Sigmoid colon (tissue), 4 donors: Measurements from ENCODE around the gene CXorf38.

ENCODE experiments used
- POLR2A ChIP-seq, 2 donors: fragments of 450-650 bp; IDR thresholded peaks; one replicate each; pipeline ENCODE4 v1.6.1; 2016; ENCODE audit warnings: antibody characterized with exemption in 2 of 2, mild to moderate bottlenecking in 2 of 2, moderate library complexity in 2 of 2
- POLR2AphosphoS5 ChIP-seq, 4 donors: sonication (generic); formaldehyde crosslinking; IDR thresholded peaks; one replicate each; pipeline ENCODE4 v1.6.1; 2017; ENCODE audit warnings: antibody characterized with exemption in 4 of 4
- TF ChIP-seq, protein P1 (sequence below), 4 experiments: fragments of 450-650 bp in 3 of 4; fragments of 200-600 bp in 1 of 4; IDR thresholded peaks; one replicate each; pipeline ENCODE4 v1.5.1; 2016 to 2019; ENCODE audit warnings: antibody characterized with exemption in 4 of 4, mild to moderate bottlenecking in 3 of 4, moderate library complexity in 2 of 4

DNA sequence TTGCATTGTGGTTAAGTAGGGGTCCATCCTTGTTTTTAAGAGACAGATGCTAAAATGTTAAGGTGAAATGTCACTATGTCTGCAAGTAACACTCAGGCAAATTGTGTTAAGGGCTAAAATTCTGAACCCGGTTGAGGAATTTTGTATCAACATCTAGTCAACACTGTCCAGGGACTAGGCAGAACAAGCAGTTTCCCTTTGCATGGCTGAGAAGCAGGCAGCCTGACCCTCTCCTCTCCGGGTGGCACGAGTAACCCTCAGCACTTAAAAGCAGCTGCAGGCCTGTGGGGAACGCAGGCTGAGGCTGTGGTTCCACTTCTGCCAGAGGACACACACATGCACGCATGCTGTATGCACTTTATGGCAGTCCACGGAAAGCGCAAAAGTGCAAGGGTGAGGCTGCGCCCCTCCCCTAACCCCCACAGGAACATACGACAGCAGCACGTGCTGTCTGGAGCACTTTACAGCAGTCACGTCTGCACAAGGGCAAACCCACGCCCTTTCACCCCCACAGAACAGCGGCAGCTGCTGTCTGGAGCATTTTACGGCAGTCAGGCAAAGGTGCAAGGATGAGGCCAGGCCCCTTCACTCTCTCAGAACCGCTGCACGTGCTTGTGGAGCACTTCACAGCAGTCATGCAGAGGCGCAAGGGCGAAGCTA lies 24.8 kb downstream of the CXorf38 start:
- TF ChIP-seq, protein P1, sequence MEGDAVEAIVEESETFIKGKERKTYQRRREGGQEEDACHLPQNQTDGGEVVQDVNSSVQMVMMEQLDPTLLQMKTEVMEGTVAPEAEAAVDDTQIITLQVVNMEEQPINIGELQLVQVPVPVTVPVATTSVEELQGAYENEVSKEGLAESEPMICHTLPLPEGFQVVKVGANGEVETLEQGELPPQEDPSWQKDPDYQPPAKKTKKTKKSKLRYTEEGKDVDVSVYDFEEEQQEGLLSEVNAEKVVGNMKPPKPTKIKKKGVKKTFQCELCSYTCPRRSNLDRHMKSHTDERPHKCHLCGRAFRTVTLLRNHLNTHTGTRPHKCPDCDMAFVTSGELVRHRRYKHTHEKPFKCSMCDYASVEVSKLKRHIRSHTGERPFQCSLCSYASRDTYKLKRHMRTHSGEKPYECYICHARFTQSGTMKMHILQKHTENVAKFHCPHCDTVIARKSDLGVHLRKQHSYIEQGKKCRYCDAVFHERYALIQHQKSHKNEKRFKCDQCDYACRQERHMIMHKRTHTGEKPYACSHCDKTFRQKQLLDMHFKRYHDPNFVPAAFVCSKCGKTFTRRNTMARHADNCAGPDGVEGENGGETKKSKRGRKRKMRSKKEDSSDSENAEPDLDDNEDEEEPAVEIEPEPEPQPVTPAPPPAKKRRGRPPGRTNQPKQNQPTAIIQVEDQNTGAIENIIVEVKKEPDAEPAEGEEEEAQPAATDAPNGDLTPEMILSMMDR (IDR thresholded peaks at IDR 0.05): no peak
- TF ChIP-seq POLR2A (IDR thresholded peaks at IDR 0.05): no peak
- TF ChIP-seq POLR2AphosphoS5 (IDR thresholded peaks at IDR 0.05): no peak
